RWPE1 (cell line): ENCODE data around the gene VIPR1.

Experiments used
- CTCF ChIA-PET: fragments of 350-600 bp; sonication (Branson Sonifier 250); formaldehyde crosslinking; extraction: SDS; loops from one replicate; lab custom pipeline; 2021; lab: Yijun Ruan, JAX
- POLR2A ChIA-PET: fragments of 400-600 bp; formaldehyde crosslinking; extraction: SDS; loops from one replicate; lab custom pipeline; 2020; ENCODE audit warnings: antibody characterized with exemption; ENCODE audit not compliant: low non-redundant PET; lab: Yijun Ruan, JAX
- DNase-seq: peaks from one replicate; pipeline ENCODE4 v3.0.0; 2012; ENCODE audit warnings: low spot score
- H3K27ac ChIP-seq: fragments of 450-650 bp; 2 replicates; pipeline ENCODE4 v1.5.1; 2017
- TF ChIP-seq, protein P1 (sequence below): fragments of 450-650 bp; conservative IDR thresholded peaks from 2 replicates; pipeline ENCODE4 v1.5.1; 2017; ENCODE audit warnings: low read depth, mild to moderate bottlenecking

Gene VIPR1

DNA sequence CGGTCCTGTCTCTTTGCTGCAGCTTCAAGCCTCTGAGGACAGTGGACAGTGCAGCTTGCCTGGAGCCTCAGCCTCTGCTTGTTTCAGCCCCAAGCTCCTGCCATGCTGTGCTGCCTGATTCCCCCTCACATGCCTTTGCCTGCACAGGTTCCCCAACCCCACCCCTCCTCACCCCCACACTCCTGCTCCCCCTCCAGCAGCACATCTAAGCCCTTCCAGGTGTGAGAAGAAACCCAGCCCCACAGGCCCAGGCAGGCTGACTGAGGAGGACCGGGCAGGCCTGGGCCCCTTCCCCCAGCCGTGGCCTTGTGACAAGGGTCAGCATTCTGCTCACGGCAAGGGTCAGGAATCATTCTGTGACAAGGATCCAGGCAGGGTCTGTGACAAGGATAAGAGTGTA, 22.8 kb downstream of the VIPR1 start:
- TF ChIP-seq, protein P1, sequence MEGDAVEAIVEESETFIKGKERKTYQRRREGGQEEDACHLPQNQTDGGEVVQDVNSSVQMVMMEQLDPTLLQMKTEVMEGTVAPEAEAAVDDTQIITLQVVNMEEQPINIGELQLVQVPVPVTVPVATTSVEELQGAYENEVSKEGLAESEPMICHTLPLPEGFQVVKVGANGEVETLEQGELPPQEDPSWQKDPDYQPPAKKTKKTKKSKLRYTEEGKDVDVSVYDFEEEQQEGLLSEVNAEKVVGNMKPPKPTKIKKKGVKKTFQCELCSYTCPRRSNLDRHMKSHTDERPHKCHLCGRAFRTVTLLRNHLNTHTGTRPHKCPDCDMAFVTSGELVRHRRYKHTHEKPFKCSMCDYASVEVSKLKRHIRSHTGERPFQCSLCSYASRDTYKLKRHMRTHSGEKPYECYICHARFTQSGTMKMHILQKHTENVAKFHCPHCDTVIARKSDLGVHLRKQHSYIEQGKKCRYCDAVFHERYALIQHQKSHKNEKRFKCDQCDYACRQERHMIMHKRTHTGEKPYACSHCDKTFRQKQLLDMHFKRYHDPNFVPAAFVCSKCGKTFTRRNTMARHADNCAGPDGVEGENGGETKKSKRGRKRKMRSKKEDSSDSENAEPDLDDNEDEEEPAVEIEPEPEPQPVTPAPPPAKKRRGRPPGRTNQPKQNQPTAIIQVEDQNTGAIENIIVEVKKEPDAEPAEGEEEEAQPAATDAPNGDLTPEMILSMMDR: no peak
- POLR2A ChIA-PET: no interaction called here
- no peak overlapping the region for H3K27ac ChIP-seq
- no peak for DNase-seq
- CTCF ChIA-PET: interaction anchor here (0.7 to 0.8 kb wide), 2 partner anchors 35 to 82 kb away, joined by 3 read pairs; no protein-coding TSS in a partner anchor

DNA sequence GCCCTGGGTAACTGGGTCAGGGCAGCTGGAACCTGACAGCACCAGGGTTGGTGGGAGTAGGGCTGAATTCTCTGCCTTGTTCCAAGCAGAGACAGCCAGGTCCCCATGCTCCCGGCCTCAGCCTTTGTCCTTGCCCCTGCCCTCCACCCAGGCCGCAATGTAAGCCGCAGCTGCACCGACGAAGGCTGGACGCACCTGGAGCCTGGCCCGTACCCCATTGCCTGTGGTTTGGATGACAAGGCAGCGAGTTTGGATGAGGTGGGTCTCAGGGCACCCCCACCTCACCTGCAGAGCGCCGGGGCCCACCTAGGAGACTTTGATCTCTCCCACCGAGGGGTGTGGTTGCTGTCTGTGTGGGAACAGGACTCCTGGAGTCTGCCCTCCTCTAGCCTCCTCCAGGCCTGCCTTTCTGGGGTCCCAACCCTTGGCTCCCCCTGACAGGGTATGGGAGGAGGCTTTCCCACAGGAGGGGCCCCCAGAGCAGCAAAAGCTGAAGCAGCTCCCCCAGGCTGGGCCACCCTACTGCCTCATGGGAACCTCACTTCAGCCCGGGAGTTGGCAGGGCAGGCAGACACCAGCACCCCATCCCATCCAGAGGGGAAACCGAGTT, 23.4 kb downstream of the VIPR1 start:
- H3K27ac ChIP-seq: no peak overlapping the region
- POLR2A ChIA-PET: no interaction called here
- CTCF ChIA-PET: no interaction called here
- DNase-seq: no peak
- TF ChIP-seq, protein P1: no peak

- H3K27ac ChIP-seq: no peak overlapping the region
- TF ChIP-seq, protein P1: no peak
- no peak for DNase-seq
- POLR2A ChIA-PET: no interaction called here
- CTCF ChIA-PET: no interaction called here
These were observed 24.3 kb downstream of the VIPR1 start for GRCh38 chr3:42526616-42527367.

GRCh38 chr3:42527368-42527917, 25.0 kb downstream of the VIPR1 start:
- DNase-seq: no peak
- CTCF ChIA-PET: no interaction called here
- POLR2A ChIA-PET: no interaction called here
- TF ChIP-seq, protein P1: no peak
- H3K27ac ChIP-seq: no peak overlapping the region

- ChIA-PET CTCF (interaction anchor here (0.7 kb wide), 1 partner anchor 633 kb away, joined by 7 read pairs; no protein-coding TSS in a partner anchor), POLR2A (no interaction called here)
- TF ChIP-seq, protein P1: no peak
- DNase-seq: no peak
- H3K27ac ChIP-seq: no peak overlapping the region
These were observed 27.0 kb downstream of the VIPR1 start for GRCh38 chr3:42529468-42529867.

DNA sequence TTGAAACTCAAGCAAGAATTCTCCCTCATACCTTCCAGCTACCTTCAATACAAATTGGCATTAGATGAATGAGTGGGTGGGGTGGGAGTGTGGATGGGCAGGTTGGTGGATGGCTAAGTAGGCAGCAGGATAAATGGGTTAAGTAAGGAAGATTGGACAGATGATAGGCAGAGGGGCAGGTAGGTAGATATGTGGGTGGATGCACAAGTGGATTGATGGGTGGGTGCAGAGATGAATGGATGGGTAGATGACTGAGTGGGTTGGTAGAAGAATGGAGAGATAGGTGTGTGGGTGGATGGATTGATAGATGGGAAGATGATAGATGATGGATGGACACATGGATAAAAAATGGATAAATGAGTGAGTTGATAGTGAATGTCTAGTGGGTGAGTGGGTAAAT, 27.6 kb downstream of the VIPR1 start:
- POLR2A ChIA-PET: no interaction called here
- no peak overlapping the region for H3K27ac ChIP-seq
- TF ChIP-seq, protein P1: no peak

More for the DNA sequence above, 27.6 kb downstream of the VIPR1 start:
- CTCF ChIA-PET: interaction anchor here (0.7 kb wide), 1 partner anchor 633 kb away, joined by 7 read pairs; no protein-coding TSS in a partner anchor
- DNase-seq: no peak
